GM21515 (cell line): Measurements from ENCODE around the gene IRAG1.

Experiments used
- ATAC-seq: cut with Tn5 transposase; IDR thresholded peaks from one replicate; pipeline ENCODE4 v1.9.1; 2021; ENCODE audit not compliant: unreplicated experiment

The IRAG1 gene, protein sequence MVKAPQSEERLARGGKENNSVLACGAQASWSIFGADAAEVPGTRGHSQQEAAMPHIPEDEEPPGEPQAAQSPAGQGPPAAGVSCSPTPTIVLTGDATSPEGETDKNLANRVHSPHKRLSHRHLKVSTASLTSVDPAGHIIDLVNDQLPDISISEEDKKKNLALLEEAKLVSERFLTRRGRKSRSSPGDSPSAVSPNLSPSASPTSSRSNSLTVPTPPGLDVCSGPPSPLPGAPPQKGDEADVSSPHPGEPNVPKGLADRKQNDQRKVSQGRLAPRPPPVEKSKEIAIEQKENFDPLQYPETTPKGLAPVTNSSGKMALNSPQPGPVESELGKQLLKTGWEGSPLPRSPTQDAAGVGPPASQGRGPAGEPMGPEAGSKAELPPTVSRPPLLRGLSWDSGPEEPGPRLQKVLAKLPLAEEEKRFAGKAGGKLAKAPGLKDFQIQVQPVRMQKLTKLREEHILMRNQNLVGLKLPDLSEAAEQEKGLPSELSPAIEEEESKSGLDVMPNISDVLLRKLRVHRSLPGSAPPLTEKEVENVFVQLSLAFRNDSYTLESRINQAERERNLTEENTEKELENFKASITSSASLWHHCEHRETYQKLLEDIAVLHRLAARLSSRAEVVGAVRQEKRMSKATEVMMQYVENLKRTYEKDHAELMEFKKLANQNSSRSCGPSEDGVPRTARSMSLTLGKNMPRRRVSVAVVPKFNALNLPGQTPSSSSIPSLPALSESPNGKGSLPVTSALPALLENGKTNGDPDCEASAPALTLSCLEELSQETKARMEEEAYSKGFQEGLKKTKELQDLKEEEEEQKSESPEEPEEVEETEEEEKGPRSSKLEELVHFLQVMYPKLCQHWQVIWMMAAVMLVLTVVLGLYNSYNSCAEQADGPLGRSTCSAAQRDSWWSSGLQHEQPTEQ

GRCh38 chr11:10693509-10694081 lies at the start of gene IRAG1:
TSS of gene IRAG1 (minus strand) at chr11:10693755. CDS start at chr11:10693602, 153 bp downstream.
- no peak for ATAC-seq

DNA sequence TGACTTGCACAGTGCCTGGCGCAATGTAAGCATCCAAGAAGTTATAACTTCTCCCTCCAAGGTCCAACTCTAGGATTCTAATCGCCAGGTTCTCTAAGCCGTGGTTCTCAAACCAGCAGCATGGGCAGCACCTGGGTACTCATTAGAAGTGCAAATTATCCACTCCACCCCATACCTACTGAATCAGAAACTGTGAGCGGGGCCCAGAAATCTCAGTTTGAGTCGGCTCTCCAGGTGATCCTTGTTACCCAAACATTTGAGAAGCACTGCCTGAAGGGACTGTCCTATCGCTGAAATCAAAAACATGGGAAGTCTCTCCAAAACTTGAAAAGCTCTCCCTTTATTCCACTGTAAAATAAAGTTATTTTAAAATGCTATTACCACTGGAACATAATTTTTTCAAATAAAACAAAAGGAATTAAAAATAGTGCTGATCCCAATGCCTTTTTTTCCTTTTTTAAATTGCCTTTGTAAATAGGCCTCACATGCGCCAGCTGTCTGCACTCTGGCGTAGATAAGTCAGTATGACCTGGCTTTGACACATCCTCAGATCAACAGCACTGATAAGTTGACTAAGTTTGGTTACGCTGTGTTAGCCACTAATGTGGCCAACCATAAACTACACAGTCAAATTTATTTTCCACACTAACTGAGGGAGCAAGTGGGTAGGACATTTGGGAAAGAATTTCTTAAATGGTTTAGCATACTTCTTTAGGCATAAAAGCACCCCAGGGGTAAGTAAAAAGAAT lies 49.1 kb upstream of the IRAG1 start:
- no peak for ATAC-seq

DNA sequence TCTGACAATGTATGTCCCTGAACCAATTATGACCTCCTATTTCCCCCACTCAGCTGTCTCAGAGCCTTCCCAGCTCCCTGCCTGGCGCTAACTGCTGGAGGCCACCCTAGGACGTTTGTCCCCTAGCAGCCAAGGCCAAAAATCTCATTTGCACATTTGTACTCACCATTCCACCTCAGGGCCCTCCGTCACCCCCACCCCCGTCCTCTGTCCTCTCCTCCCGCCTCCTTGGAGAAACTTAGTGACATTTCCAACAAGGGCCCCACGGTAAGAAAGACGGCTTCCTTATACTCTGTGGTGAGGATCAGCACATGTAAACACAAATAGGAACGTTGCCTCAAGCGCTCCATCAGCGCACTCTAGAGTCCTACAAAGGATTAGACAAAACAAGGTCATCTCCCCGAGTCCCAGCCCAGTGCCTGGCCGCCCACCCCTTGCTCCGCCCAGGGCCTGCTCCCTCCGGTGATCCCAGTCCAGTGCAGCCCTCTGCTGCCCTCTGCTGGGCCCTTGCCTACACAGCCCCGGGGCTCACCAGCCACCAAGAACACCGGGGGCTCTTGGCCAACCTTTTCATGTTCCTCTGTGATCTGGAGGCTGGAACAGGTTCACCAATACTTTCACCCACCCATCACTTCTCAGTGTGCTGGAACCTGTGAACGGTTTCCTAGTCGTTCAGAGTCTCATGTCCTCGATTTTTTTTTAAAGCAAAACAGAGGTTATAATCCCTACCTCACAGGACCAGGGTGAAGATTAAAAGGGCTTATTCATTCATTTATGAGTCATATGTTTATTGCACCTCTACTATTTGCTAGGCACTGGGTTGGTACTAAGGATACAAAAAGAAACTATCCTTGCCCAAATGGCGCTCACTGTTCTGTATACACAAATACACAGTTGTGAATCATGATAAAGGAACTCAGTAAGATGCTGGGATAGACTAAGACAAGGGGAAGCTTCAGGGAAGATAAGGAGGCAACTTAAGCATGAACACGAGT lies 42.2 kb upstream of the IRAG1 start:
- ATAC-seq = peak; percentile 95

DNA sequence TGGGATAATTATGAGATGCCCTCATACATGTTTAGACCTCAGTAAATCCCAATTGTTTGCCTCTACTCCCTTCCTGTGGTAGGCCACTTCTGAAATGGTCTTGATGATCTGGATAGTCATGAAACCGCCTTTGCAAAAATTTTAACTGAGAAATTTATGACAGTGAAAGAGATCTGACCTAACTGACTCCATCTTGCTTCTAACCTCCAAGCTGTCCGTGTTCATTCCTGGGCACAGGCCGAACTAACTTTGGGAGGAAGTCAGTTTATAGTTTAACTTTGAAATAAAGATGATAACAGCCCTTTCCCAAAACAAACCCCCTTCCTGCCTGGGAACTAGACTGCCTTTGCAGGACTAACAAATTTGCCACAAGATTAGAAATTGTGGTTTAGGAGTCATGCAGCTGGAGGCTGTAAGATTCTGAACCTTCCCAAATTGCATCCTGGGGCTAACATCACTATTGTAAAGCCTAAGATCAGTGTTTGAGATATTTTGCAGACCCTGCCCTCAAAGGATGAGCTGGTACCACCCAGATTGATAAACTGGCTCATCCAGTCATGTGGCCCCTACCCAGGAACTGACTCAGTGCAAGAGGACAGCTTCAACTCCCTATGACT lies 37.6 kb upstream of the IRAG1 start:
- ATAC-seq = no peak

- ATAC-seq = no peak
Measured at GRCh38 chr11:10730151-10730550, 36.6 kb upstream of the IRAG1 start.

DNA sequence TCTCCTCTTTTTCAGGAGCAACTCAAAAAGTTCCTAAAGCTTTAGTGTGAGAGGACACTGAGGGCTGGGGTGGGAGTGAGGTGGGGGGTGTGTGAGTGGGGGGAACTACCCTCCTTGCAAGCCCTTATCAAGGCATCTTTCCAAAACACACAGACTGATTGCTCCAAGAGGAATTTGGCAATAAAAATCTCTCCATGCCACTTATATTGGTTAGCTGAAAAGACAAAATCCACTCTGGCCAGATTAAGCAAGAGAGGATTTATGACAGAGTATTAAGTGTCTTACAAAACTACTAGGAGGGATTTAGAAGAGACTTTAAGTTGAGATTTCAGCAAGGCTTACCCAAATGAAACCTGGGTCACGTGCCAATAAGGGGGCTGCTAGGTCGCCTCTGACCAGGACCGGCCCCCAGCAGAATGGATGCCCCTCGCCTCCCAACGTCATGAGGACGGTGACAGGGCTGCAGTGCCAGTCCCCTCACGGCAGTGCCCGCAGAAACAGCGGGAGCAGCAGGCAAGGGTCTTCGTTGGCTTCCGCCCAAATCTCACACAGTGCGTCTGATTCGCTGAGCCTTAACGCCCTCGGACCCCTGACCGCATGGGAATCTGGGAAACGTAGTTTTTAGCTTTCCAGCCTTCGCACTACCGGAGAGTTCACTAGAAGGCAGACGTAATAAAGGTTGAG lies 35.4 kb upstream of the IRAG1 start:
- no peak for ATAC-seq

GRCh38 chr11:10728154-10728553 lies 34.6 kb upstream of the IRAG1 start:
- no peak for ATAC-seq

GRCh38 chr11:10727146-10727851 lies 33.7 kb upstream of the IRAG1 start:
- ATAC-seq = no peak

- no peak for ATAC-seq
Measured at GRCh38 chr11:10725907-10726253, 32.3 kb upstream of the IRAG1 start.

DNA sequence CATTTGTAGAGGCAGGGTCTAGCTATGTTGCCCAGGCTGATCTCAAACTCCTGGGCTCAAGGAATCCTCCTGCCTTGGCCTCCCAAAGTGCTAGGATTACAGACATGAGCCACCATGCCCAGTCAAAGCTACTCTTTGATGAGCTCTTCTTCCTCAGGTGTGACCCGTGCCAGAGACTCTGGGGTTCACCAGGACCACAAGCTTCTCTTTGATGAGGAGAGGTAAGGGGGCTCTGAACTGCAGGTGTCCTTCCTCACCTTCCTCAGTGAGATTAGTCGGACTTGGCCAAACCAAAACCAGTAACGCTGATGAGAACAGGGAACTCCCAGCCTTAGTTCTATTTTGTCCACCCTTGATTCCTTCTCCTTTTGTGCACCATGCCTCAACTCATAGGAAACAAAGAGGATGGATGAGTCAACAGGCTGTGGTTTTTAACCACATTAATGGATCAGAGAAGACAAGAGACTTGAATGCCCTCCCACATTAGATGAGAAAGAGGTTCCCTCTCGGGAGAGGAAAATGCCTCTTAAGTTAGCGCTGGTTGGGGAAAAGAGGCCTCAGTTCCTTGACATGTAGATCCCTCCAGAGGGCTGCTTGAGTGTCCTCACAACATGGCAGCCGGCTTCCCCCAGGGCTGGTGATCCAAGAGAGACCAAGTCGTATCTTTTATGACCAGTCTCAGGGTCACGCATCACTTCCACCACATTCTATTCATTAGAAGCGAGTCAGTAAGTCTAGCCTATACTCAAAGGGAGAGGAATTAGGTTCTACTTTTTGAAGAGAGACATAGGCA lies 31.8 kb upstream of the IRAG1 start:
- no peak for ATAC-seq

GRCh38 chr11:10722307-10722706 lies 28.8 kb upstream of the IRAG1 start:
- ATAC-seq = no peak

- no peak for ATAC-seq
Measured at GRCh38 chr11:10720881-10721376, 27.4 kb upstream of the IRAG1 start.

- ATAC-seq = no peak
Measured at GRCh38 chr11:10719616-10720015, 26.1 kb upstream of the IRAG1 start.

- ATAC-seq = no peak
Measured at GRCh38 chr11:10716543-10717259, 23.1 kb upstream of the IRAG1 start.

GRCh38 chr11:10716122-10716521 lies 22.6 kb upstream of the IRAG1 start:
- no peak for ATAC-seq

DNA sequence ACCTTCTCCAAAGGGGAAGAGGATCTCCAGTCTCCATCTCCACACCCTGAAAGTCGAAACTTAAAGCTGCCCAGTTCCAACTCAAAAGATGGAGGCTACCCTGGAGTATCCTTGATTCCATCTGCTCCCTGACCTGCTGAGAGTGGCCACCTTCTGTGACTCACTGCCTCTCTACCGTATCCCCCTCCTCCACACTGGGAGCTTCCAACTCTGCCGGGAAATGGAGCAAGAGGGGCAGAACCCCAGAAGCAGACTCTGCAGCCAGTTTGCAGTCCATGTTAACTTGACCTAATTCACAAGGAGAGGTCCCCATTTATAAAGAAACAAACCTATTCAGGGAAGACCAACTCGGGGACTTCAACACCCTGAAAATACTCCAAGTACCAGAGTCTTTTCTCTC lies 22.0 kb upstream of the IRAG1 start:
- ATAC-seq = no peak
